Measurements from ENCODE around the gene ABCF1. TPM values are rescaled to one million over a fixed set of nuclear protein-coding genes. Genes with fewer than 3 reads are reported as not detected.
A peak's percentile ranks its signal among the peaks of the same experiment; 100 is the strongest.

ABCF1 gene
- total and polyA plus RNA-seq, 9 of the 15 experiments (the other 6 are each of a cell fraction or from before 2014, with no cell fraction given), result 41.6 to 193 (median 102) TPM

GRCh38 chr6:30612213-30612612 is 41.0 kb downstream of the ABCF1 start:
- Histone ChIP-seq H2AFZ (ENCODE audit: low read depth, low read length) (no peak overlapping the region), H3K36me3 (ENCODE audit: control insufficient read depth, insufficient read depth, low read length) (peaks cover 84% of the 10 kb centered on the region), H3K27ac (ENCODE audit: extremely low read depth, low read depth, low read length) (peak overlapping the region; percentile 95; the same call in 1 of the 3 replicates), H3K4me1 (replicated peaks in 1 of 2; ENCODE audit: control insufficient read depth in 2 of 2, insufficient read depth in 2 of 2, low read length in 2 of 2) (peaks cover 0 to 21% of the 10 kb centered on the region in 2 experiments; a peak in 3 of 5 replicates), H3K9ac (ENCODE audit: insufficient read depth in 1 of 2, low read depth in 2 of 2, low read length in 2 of 2) (no peak overlapping the region), H3K9me1 (ENCODE audit: control insufficient read depth, insufficient read depth, low read length) (no peaks in the 10 kb centered on the region), H3K9me3 (replicated peaks; ENCODE audit: control insufficient read depth, insufficient read depth, low read depth, low read length) (no peaks in the 10 kb centered on the region), H3K4me3 (no peak overlapping the region), H4K20me1 (replicated peaks; ENCODE audit: control insufficient read depth, insufficient read depth, low read length) (peaks cover 8% of the 10 kb centered on the region; the same call in 1 of the 2 replicates), H3K79me2 (ENCODE audit: control insufficient read depth, insufficient read depth, low read length) (peaks cover 74% of the 10 kb centered on the region), H3K27me3 (ENCODE audit: control insufficient read depth in 2 of 2, insufficient read depth in 2 of 2, low read length in 2 of 2) (no peaks in the 10 kb centered on the region), H3K4me2 (ENCODE audit: insufficient read depth, low read length) (no peak overlapping the region)
- POLR2A ChIA-PET, result interaction anchor here (1.0 to 4.8 kb wide), 14 partner anchors 12 to 79 kb away, joined by 3 to 310 read pairs (median 10); partner anchors contain the start of genes ABCF1, ATAT1, C6orf136 and DHX16
- DNase-seq (ENCODE audit: extremely low read depth in 1 of 4, low spot score in 3 of 4), result peak in 1 of 4 experiments; percentile 45
- BruUV-seq (replicated peaks), result no TSS peak
- in situ Hi-C loops (cut with MboI) (no loop called here), intact Hi-C loops (cut with micrococcal nuclease) (no loop called here)
- no peak for FAIRE-seq
- 91% methylated on average over 1 of the region's 1 CpG for WGBS (ENCODE audit: insufficient coverage, low coverage, missing lambda C conversion rate)
- no peak for ATAC-seq
- CTCF ChIA-PET (ENCODE audit: low intra/inter-chr PET ratio), result no interaction called here
- TF ChIP-seq DEAF1 (CRISPR knock-in tag; IDR thresholded peaks at IDR 0.05) (peak; percentile 38; the same call in 1 of the 2 replicates), MAZ (CRISPR knock-in tag; conservative IDR thresholded peaks at IDR 0.05 in 1 of 2, IDR thresholded peaks at IDR 0.05 in 1 of 2) (0 out of 4 replicates have a peak, but pooled peaks of 1 of the 2 experiments have one; percentile 15), POLR2AphosphoS5 (IDR thresholded peaks at IDR 0.05; ENCODE audit: control insufficient read depth, insufficient read depth, low read depth, low read length) (0 out of 2 replicates have a peak, but pooled peaks have one; percentile 6), POLR2G (IDR thresholded peaks at IDR 0.05; ENCODE audit: low read depth, low read length) (peak; percentile 37; the same call in 1 of the 2 replicates), NCOA1 (IDR thresholded peaks at IDR 0.05; ENCODE audit: low read depth) (no peak), POLR2A (conservative IDR thresholded peaks at IDR 0.05) (0 out of 2 replicates have a peak, but pooled peaks have one; percentile 32), CLOCK (CRISPR knock-in tag; IDR thresholded peaks at IDR 0.05; ENCODE audit: borderline replicate concordance) (no peak), GATAD2B (IDR thresholded peaks at IDR 0.05; ENCODE audit: borderline replicate concordance) (0 out of 2 replicates have a peak, but pooled peaks have one; percentile 9), ARID3A (IDR thresholded peaks at IDR 0.05; ENCODE audit: borderline replicate concordance, low read depth, low read length) (0 out of 2 replicates have a peak, but pooled peaks have one; percentile 57), SRSF7 (optimal IDR thresholded peaks at IDR 0.05; ENCODE audit: low read depth, low read length) (no peak), RAD21 (CRISPR knock-in tag; conservative IDR thresholded peaks at IDR 0.05 in 1 of 2, IDR thresholded peaks at IDR 0.05 in 1 of 2) (0 out of 4 replicates have a peak, but pooled peaks of 1 of the 2 experiments have one; percentile 6), ZNF551 (CRISPR knock-in tag; IDR thresholded peaks at IDR 0.05) (0 out of 2 replicates have a peak, but pooled peaks have one; percentile 5), RBM15 (IDR thresholded peaks at IDR 0.05; ENCODE audit: insufficient read depth, low read length) (no peak), RBFOX2 (IDR thresholded peaks at IDR 0.05; ENCODE audit: low read depth, low read length) (0 out of 2 replicates have a peak, but pooled peaks have one; percentile 40)

Measured in K562 (cell line).